Stomach (tissue), 9 donors: ENCODE data around the gene TOP2A. TPM values are rescaled to one million over a fixed set of nuclear protein-coding genes. Genes with fewer than 3 reads are reported as not detected.
A peak's percentile ranks its signal among the peaks of the same experiment; 100 is the strongest.

ENCODE experiments used
- DNase-seq, 2 donors: peaks; one replicate each; pipeline versions ENCODE4 v3.0.0 to v3.0.0-alpha.2; 2013 to 2019
- H3K27ac ChIP-seq, 5 donors: fragments of 200-600 bp in 4 of 5; sonication (generic) in 4 of 5; one replicate each; pipeline ENCODE4 v1.5.1; 2013 to 2019; ENCODE audit warnings: mild to moderate bottlenecking in 1 of 5, moderate library complexity in 1 of 5
- H3K27me3 ChIP-seq, 3 donors: fragments of 200-600 bp; sonication (generic); one replicate each; pipeline ENCODE4 v1.5.1; 2017 to 2019; ENCODE audit warnings: mixed run types in 1 of 3
- H3K36me3 ChIP-seq, 4 donors: fragments of 200-600 bp; sonication (generic); 1 replicate in 3 of 4; 2 replicates in 1 of 4; pipeline ENCODE4 v1.5.1; 2016 to 2019
- H3K4me1 ChIP-seq, 4 donors: fragments of 200-600 bp; sonication (generic); one replicate each; pipeline ENCODE4 v1.5.1; 2016 to 2019
- H3K4me3 ChIP-seq, 4 donors: fragments of 200-600 bp; sonication (generic) in 3 of 4; one replicate each; pipeline ENCODE4 v1.5.1; 2016 to 2019; ENCODE audit warnings: mild to moderate bottlenecking in 1 of 4
- H3K9me3 ChIP-seq, 4 donors: fragments of 200-600 bp; sonication (generic); one replicate each; pipeline ENCODE4 v1.5.1; 2016 to 2019
- EP300 ChIP-seq: sonication (generic); formaldehyde crosslinking; IDR thresholded peaks from one replicate; pipeline ENCODE4 v1.6.1; 2017; ENCODE audit warnings: antibody characterized with exemption
- POLR2A ChIP-seq, 4 donors: fragments of 450-650 bp; IDR thresholded peaks; one replicate each; pipeline ENCODE4 v1.6.1; 2016; ENCODE audit warnings: antibody characterized with exemption in 4 of 4, control low read depth in 2 of 4, mild to moderate bottlenecking in 1 of 4, moderate library complexity in 1 of 4
- POLR2AphosphoS5 ChIP-seq, 3 donors: sonication (generic); formaldehyde crosslinking; IDR thresholded peaks; one replicate each; pipeline ENCODE4 v1.6.1; 2016; ENCODE audit warnings: antibody characterized with exemption in 3 of 3
- WGBS, 5 donors: extraction: QIAGEN DNeasy Blood & Tissue Kit in 3 of 5; methylation state at CpG; one replicate each; pipeline versions ENCODE4 v1.1.5 to v1.1.7; 2013 to 2018; 5-methylcytosine and 5-hydroxymethylcytosine counted together
- intact Hi-C: fragments of 100-400 bp; cut with DNase I; formaldehyde crosslinking; loops from one replicate; pipeline ENCODE4 v1.15.1; 2023; ENCODE audit warnings: low total_unique reads
- polyA plus RNA-seq, 3 donors: library from polyadenylated mRNA; stranded (reverse); fragments of 200-250 nt; gene quantifications; one replicate each; pipeline ENCODE4 v1.2.3, GENCODE V29; 2013
- total RNA-seq, 5 donors: library from RNA; depleted of rRNA; stranded (reverse); fragments of >200 nt; gene quantifications; one replicate each; pipeline versions ENCODE4 v1.1.0 to v1.2.3, GENCODE V29; 2014 to 2016
- TF ChIP-seq, protein P1 (sequence below), 7 experiments: fragments of 450-650 bp in 4 of 7; fragments of 200-600 bp in 3 of 7; sonication (generic) in 3 of 7; IDR thresholded peaks; one replicate each; pipeline ENCODE4 v1.5.1; 2016 to 2019; ENCODE audit warnings: antibody characterized with exemption in 7 of 7, control low read depth in 2 of 7, mild to moderate bottlenecking in 1 of 7
- donor health status: healthy with polysubstance abuse.
- donor health status: Bipolar disorder and iron deficiency.
- donor health status: healthy.

TOP2A gene
- total and polyA plus RNA-seq, 8 donors: 1.2 to 129 (median 13.2) TPM

DNA sequence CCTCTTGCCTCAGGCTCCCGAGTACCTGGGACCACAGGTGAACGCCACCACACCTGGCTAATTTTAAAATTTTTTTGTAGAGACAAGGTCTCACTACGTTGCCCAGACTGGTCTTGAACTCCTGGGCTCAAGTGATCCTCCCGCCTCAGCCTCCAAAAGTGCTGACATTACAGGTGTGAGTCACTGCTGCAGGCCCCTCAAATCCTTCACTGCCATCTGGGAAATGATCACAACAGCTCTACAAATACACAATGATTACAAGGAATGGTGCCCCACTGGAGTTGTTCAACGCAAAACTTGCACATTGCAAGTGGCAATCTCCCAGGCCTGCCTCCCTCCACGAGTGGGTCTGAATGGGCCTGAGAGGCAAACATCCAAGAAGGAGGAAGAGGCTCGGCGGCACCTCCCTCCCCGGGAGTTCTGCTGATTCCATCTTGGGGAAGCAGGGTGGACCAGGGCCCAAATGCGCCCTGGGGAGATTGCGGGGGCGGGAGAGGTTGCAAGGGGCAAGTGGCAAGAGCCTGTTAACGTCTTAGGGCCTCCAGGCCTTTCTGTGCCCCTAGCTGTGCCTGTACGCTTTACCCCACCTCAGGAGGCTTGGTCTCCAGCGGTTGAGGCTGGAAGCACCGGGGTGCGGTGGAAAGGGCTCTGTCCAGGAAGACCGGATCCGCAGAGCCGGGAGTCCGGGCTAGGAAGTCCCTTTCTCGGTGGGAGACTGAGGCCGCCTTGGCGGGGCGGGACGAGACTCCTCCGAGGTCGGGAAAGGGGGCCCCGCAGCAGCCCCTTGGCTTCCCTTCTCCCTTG lies 24.9 kb upstream of the TOP2A start:
- intact Hi-C loops: no loop called here
- Histone ChIP-seq H3K4me1 (peaks cover 8 to 52% (median 36%) of the 10 kb centered on the region in 4 donors), H3K4me3 (peak overlapping the region; percentile 58 to 71 (median 68)), H3K36me3 (no peaks in the 10 kb centered on the region), H3K9me3 (no peaks in the 10 kb centered on the region), H3K27me3 (peaks cover 0 to 22% (median 0%) of the 10 kb centered on the region in 3 donors), H3K27ac (peak overlapping the region; percentile 80 to 93 (median 92))
- 27 to 37% (median 35%) methylated on average over 17 to 29 of the region's 29 CpGs for WGBS, 5 donors
- no peak for DNase-seq
- TF ChIP-seq POLR2AphosphoS5 (IDR thresholded peaks at IDR 0.05) (no peak), EP300 (no peak), POLR2A (IDR thresholded peaks at IDR 0.05) (no peak)
- TF ChIP-seq, protein P1, sequence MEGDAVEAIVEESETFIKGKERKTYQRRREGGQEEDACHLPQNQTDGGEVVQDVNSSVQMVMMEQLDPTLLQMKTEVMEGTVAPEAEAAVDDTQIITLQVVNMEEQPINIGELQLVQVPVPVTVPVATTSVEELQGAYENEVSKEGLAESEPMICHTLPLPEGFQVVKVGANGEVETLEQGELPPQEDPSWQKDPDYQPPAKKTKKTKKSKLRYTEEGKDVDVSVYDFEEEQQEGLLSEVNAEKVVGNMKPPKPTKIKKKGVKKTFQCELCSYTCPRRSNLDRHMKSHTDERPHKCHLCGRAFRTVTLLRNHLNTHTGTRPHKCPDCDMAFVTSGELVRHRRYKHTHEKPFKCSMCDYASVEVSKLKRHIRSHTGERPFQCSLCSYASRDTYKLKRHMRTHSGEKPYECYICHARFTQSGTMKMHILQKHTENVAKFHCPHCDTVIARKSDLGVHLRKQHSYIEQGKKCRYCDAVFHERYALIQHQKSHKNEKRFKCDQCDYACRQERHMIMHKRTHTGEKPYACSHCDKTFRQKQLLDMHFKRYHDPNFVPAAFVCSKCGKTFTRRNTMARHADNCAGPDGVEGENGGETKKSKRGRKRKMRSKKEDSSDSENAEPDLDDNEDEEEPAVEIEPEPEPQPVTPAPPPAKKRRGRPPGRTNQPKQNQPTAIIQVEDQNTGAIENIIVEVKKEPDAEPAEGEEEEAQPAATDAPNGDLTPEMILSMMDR (IDR thresholded peaks at IDR 0.05): no peak

DNA sequence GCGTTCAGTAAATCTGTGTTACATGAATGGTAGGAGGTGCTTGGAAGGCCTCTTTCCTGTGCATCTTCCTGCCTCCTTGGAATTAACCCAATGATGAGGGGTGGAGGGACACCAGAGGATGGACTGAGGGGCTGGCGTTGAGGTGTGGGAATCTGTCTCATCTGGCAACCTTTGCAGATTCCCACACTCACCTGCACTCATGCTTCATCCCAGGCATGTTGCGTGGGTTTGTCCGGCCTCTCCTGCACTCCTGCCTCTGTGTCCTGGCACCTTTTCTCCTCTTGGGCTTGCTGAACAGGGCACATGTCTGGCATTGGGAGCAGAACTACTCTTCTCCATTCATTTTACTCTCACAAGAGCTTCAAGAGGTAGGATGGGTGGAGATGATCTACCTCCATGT lies 22.5 kb upstream of the TOP2A start:
- WGBS, 5 donors: 77 to 87% (median 81%) methylated on average over 4 of the region's 4 CpGs
- no peak for TF ChIP-seq POLR2A (IDR thresholded peaks at IDR 0.05)
- no peak for TF ChIP-seq POLR2AphosphoS5 (IDR thresholded peaks at IDR 0.05)
- TF ChIP-seq, protein P1 (IDR thresholded peaks at IDR 0.05): no peak
- TF ChIP-seq EP300: no peak
- Histone ChIP-seq H3K4me3 (no peak overlapping the region), H3K4me1 (peaks cover 0 to 42% (median 28%) of the 10 kb centered on the region in 4 donors), H3K36me3 (no peaks in the 10 kb centered on the region), H3K9me3 (no peaks in the 10 kb centered on the region), H3K27ac (no peak overlapping the region), H3K27me3 (peaks cover 0 to 19% (median 0%) of the 10 kb centered on the region in 3 donors)
- DNase-seq: no peak
- intact Hi-C loops: no loop called here

DNA sequence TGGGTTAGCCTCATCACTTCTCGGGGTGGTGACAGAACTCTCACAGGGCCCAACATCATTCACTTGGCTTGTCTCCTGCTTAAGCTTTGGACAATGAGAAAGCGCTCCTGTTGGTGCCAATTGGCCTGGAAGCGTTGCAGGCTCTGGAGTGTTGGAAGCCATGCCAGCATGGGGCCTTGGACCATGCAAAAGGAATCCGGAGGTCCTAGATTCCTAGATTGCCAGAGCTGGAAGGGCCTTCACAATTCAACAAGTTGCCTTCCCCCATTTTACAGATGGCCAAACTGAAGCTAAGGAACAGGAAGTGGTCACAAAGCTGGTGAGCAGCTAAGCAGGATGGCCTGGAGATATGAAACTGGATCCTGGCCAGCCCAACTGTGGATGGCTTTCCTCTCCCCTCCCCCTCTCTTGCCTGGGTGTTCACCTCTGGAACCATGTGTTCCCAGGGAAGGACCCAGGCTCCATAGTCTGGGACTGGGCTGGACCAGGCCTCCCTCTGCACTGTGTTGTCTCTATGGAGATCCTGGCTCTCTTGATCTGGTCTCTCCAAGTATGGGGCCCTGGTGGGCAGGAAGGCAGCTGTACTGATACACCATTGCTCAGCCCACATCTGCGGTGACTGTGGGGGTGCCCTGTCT lies 19.5 kb upstream of the TOP2A start:
- H3K27me3 ChIP-seq: no peaks in the 10 kb centered on the region
- 77 to 92% (median 85%) methylated on average over 5 of the region's 5 CpGs for WGBS, 5 donors
- no peak overlapping the region for H3K4me3 ChIP-seq
- DNase-seq: no peak
- H3K36me3 ChIP-seq: no peaks in the 10 kb centered on the region
- peak overlapping the region in 1 of 5 donors; percentile 42 for H3K27ac ChIP-seq
- intact Hi-C loops: loop anchor here (10.0 kb wide), 1 partner anchor 72 kb away; the partner anchor contains the start of gene GJD3
- H3K4me1 ChIP-seq: peaks cover 0 to 42% (median 22%) of the 10 kb centered on the region in 4 donors
- H3K9me3 ChIP-seq: no peaks in the 10 kb centered on the region
- TF ChIP-seq POLR2AphosphoS5 (IDR thresholded peaks at IDR 0.05) (no peak), POLR2A (IDR thresholded peaks at IDR 0.05) (no peak), EP300 (no peak)
- TF ChIP-seq, protein P1 (IDR thresholded peaks at IDR 0.05): no peak

DNA sequence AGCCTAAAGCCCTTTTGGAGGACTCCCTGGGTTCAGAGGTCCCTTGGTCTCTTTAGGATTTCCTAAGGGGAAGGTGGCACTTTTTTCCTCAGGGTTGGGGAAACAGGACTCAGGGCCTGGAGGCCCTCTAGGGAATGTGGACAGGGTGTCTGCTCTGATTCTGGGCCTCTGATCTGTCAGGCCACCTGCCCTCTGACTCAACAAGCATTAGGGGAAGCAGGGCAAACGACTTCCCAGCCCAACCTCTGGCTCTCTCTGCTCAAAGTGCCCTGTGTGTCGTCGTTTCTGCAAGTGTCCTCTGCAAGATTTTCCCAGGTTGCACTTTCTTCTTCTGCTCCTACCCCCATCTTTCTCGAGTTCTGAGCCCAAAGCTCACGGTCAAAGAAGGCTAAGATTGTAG lies 18.9 kb upstream of the TOP2A start:
- DNase-seq: no peak
- intact Hi-C loops: loop anchor here (10.0 kb wide), 1 partner anchor 72 kb away; the partner anchor contains the start of gene GJD3
- TF ChIP-seq EP300 (no peak), POLR2AphosphoS5 (IDR thresholded peaks at IDR 0.05) (no peak), POLR2A (IDR thresholded peaks at IDR 0.05) (no peak)
- TF ChIP-seq, protein P1 (IDR thresholded peaks at IDR 0.05): no peak

More for the DNA sequence above, 18.9 kb upstream of the TOP2A start:
- no peaks in the 10 kb centered on the region for H3K27me3 ChIP-seq
- peak overlapping the region in 1 of 5 donors; percentile 42 for H3K27ac ChIP-seq
- no peak overlapping the region for H3K4me3 ChIP-seq
- WGBS, 5 donors: 58 to 85% (median 71%) methylated on average over 5 of the region's 5 CpGs
- peaks cover 0 to 37% (median 20%) of the 10 kb centered on the region in 4 donors for H3K4me1 ChIP-seq
- no peaks in the 10 kb centered on the region for H3K9me3 ChIP-seq
- H3K36me3 ChIP-seq: no peaks in the 10 kb centered on the region
